HFFc6 (cell line): ENCODE results near the gene SLC52A1. TPM values are rescaled to one million over a fixed set of nuclear protein-coding genes. Genes with fewer than 3 reads are reported as not detected.
A peak's percentile ranks its signal among the peaks of the same experiment; 100 is the strongest.

Source experiments
- DNase-seq: peaks from one replicate; pipeline ENCODE4 v3.0.0-alpha.2; 2018
- H3K27ac Mint-ChIP-seq: 2 replicates; pipeline ENCODE4 v1.8.0; 2020; ENCODE audit warnings: mild to moderate bottlenecking, mixed read lengths
- H3K27me3 Mint-ChIP-seq: 2 replicates; pipeline ENCODE4 v1.8.0; 2021; ENCODE audit warnings: mild to moderate bottlenecking, moderate library complexity, mixed read lengths; ENCODE audit not compliant: insufficient read depth
- H3K36me3 Mint-ChIP-seq: 2 replicates; pipeline ENCODE4 v1.8.0; 2021; ENCODE audit warnings: low read depth, mixed read lengths
- H3K4me1 Mint-ChIP-seq: 2 replicates; pipeline ENCODE4 v1.8.0; 2020; ENCODE audit warnings: low read depth, mixed read lengths
- H3K4me3 Mint-ChIP-seq: 2 replicates; pipeline ENCODE4 v1.8.0; 2020; ENCODE audit warnings: mild to moderate bottlenecking, moderate library complexity, mixed read lengths
- H3K9me3 Mint-ChIP-seq: 2 replicates; pipeline ENCODE4 v1.8.0; 2020; ENCODE audit warnings: mild to moderate bottlenecking, mixed read lengths
- CTCF ChIP-seq: fragments of 200-600 bp; sonication (generic); IDR thresholded peaks from 2 replicates; pipeline ENCODE4 v1.5.0; 2021; ENCODE audit warnings: antibody characterized with exemption, mild to moderate bottlenecking
- total RNA-seq, 6 experiments: library from RNA; stranded (reverse); fragmentation: NEBNext Ultra II Directional; extraction: Animal tissue kit (Norgen Biotek cat#: 25700); gene quantifications; 2 replicates in 1 of 6; 3 replicates in 5 of 6; pipeline ENCODE4 v1.2.3, GENCODE V29; 2021

The SLC52A1 gene
- total RNA-seq, 6 experiments from 2014 or later: 0.12 TPM; not detected in 5

GRCh38 chr17:4986951-4987766 lies 48.1 kb downstream of the SLC52A1 start, which contains the start of gene CAMTA2:
Gene CAMTA2, minus strand, starts transcription at chr17:4987675. Its CDS starts 1,453 bp downstream, at chr17:4986222.
- Mint-ChIP-seq H3K27me3 (peaks cover 1% of the 10 kb centered on the region), H3K36me3 (peaks cover 34% of the 10 kb centered on the region), H3K9me3 (no peaks in the 10 kb centered on the region), H3K27ac (peak within 1 kb of the TSS; percentile 93), H3K4me3 (peak within 1 kb of the TSS; percentile 94), H3K4me1 (peaks cover 56% of the 10 kb centered on the region)
- peak; percentile 49 for DNase-seq
- peak; percentile 85 for TF ChIP-seq CTCF

- Mint-ChIP-seq H3K4me1 (peaks cover 58% of the 10 kb centered on the region), H3K9me3 (no peaks in the 10 kb centered on the region), H3K4me3 (peak overlapping the region; percentile 94), H3K27me3 (peaks cover 1% of the 10 kb centered on the region; the same call in 1 of the 2 replicates), H3K36me3 (peaks cover 34% of the 10 kb centered on the region), H3K27ac (peak overlapping the region; percentile 93)
- TF ChIP-seq CTCF: no peak
- DNase-seq: no peak
These were observed 48.8 kb downstream of the SLC52A1 start for GRCh38 chr17:4986403-4986802.

Other genes starting within 250 kb of the SLC52A1 start
- under 1 TPM in 3 of 6 experiments, not detected in 3; 0.23 to 0.34 (median 0.31) TPM for gene VMO1, start 249.1 kb downstream of the SLC52A1 start, total RNA-seq
- not detected for gene GLTPD2, start 246.5 kb downstream of the SLC52A1 start, total RNA-seq
- gene PSMB6, start 239.3 kb downstream of the SLC52A1 start, total RNA-seq: 100 to 1,000 TPM; 216 to 280 (median 237) TPM
- 10 to 100 TPM; 14.9 to 21.8 (median 19.4) TPM for gene PLD2, start 228.3 kb downstream of the SLC52A1 start, total RNA-seq
- gene MINK1, start 202.1 kb downstream of the SLC52A1 start, total RNA-seq: 10 to 100 TPM; 68.5 to 82.4 (median 71.6) TPM
- gene C17orf107, start 135.9 kb downstream of the SLC52A1 start, total RNA-seq: 1 to 10 TPM in 4 of 6 experiments, under 1 TPM in 2; 0.95 to 1.6 (median 1.4) TPM
- under 1 TPM in 3 of 6 experiments, not detected in 3; 0.07 to 0.15 (median 0.07) TPM for gene CHRNE, start 132.3 kb downstream of the SLC52A1 start, total RNA-seq
- not detected for gene GP1BA, start 103.1 kb downstream of the SLC52A1 start, total RNA-seq
- 10 to 100 TPM; 61.9 to 78.6 (median 64.4) TPM for gene SLC25A11, start 95.4 kb downstream of the SLC52A1 start, total RNA-seq
- 100 to 1,000 TPM in 3 of 6 experiments, 10 to 100 TPM in 3; 88.3 to 122 (median 97.6) TPM for gene RNF167, start 95.2 kb downstream of the SLC52A1 start, total RNA-seq
- 1,000 to 10,000 TPM; 1,630 to 1,970 (median 1,832) TPM for gene PFN1, start 86.9 kb downstream of the SLC52A1 start, total RNA-seq
- gene ENO3, start 84.3 kb downstream of the SLC52A1 start, total RNA-seq: 1 to 10 TPM; 1.9 to 4.6 (median 3.2) TPM
- 10 to 100 TPM; 59.4 to 76.9 (median 65.6) TPM for gene SPAG7, start 67.6 kb downstream of the SLC52A1 start, total RNA-seq
- 10 to 100 TPM; 48.9 to 60.8 (median 54.1) TPM for gene CAMTA2, start 47.8 kb downstream of the SLC52A1 start, total RNA-seq
- gene INCA1, start 37.9 kb downstream of the SLC52A1 start, total RNA-seq: 1 to 10 TPM in 4 of 6 experiments, under 1 TPM in 2; 0.66 to 1.5 (median 1.0) TPM
- 100 to 1,000 TPM; 174 to 200 (median 178) TPM for gene KIF1C, start 37.5 kb downstream of the SLC52A1 start, total RNA-seq
- under 1 TPM in 5 of 6 experiments, not detected in 1; 0.09 to 0.19 (median 0.13) TPM for gene ZFP3, start 43.0 kb upstream of the SLC52A1 start, total RNA-seq
- 1 to 10 TPM; 3.5 to 4.9 (median 3.8) TPM for gene ZNF232, start 76.5 kb upstream of the SLC52A1 start, total RNA-seq
- gene USP6, start 80.6 kb upstream of the SLC52A1 start, total RNA-seq: under 1 TPM; 0.05 to 0.19 (median 0.10) TPM
- 1 to 10 TPM; 3.3 to 5.1 (median 4.6) TPM for gene ZNF594, start 156.4 kb upstream of the SLC52A1 start, total RNA-seq
- not detected for gene SCIMP, start 199.4 kb upstream of the SLC52A1 start, total RNA-seq
- gene RABEP1, start 246.9 kb upstream of the SLC52A1 start, total RNA-seq: 10 to 100 TPM; 41.1 to 48.5 (median 45.6) TPM